Mesothelial cell of epicardium (in vitro differentiated cells): ENCODE measurements around the gene BRWD1. TPM values are rescaled to one million over a fixed set of nuclear protein-coding genes. Genes with fewer than 3 reads are reported as not detected.

Experiments used
- DNase-seq, 2 experiments: peaks; one replicate each; pipeline ENCODE4 v3.0.0; 2021; ENCODE audit warnings: low spot score in 2 of 2; ENCODE audit not compliant: unreplicated experiment in 2 of 2
- H3K27ac Mint-ChIP-seq: 2 replicates; pipeline ENCODE4 v1.8.0; 2021; ENCODE audit warnings: mixed read lengths
- H3K27me3 Mint-ChIP-seq: 2 replicates; pipeline ENCODE4 v1.8.0; 2021; ENCODE audit warnings: low read depth, mixed read lengths
- H3K36me3 Mint-ChIP-seq: 2 replicates; pipeline ENCODE4 v1.8.0; 2021; ENCODE audit warnings: mixed read lengths
- H3K4me1 Mint-ChIP-seq: 2 replicates; pipeline ENCODE4 v1.8.0; 2021; ENCODE audit warnings: mixed read lengths
- H3K4me3 Mint-ChIP-seq: 2 replicates; pipeline ENCODE4 v1.8.0; 2021; ENCODE audit warnings: mild to moderate bottlenecking, moderate library complexity, mixed read lengths
- H3K9me3 Mint-ChIP-seq: 2 replicates; pipeline ENCODE4 v1.8.0; 2021; ENCODE audit warnings: mixed read lengths
- CTCF ChIP-seq: fragments of 200-600 bp; sonication (generic); IDR thresholded peaks from one replicate; pipeline ENCODE4 v1.5.0; 2021; ENCODE audit warnings: antibody characterized with exemption; ENCODE audit not compliant: unreplicated experiment
- total RNA-seq: library from RNA; stranded (reverse); gene quantifications from 3 replicates; pipeline ENCODE4 v1.2.1, GENCODE V29; 2021

The BRWD1 gene
- total RNA-seq, 1 donor from 2014 or later = 65.9 TPM

GRCh38 chr21:39196310-39196709 lies 117.1 kb downstream of the BRWD1 start:
- H3K9me3 Mint-ChIP-seq = no peaks in the 10 kb centered on the region
- H3K36me3 Mint-ChIP-seq = peaks cover 34% of the 10 kb centered on the region
- no peaks in the 10 kb centered on the region for H3K27me3 Mint-ChIP-seq

GRCh38 chr21:39193380-39193779 lies 120.1 kb downstream of the BRWD1 start:
- peaks cover 19% of the 10 kb centered on the region for H3K36me3 Mint-ChIP-seq
- H3K4me3 Mint-ChIP-seq = no peak overlapping the region
- DNase-seq = no peak
- no peaks in the 10 kb centered on the region for H3K9me3 Mint-ChIP-seq
- no peaks in the 10 kb centered on the region for H3K4me1 Mint-ChIP-seq
- H3K27me3 Mint-ChIP-seq = no peaks in the 10 kb centered on the region
- no peak overlapping the region for H3K27ac Mint-ChIP-seq
- no peak for TF ChIP-seq CTCF

More at GRCh38 chr21:39196310-39196709, 117.1 kb downstream of the BRWD1 start:
- H3K4me1 Mint-ChIP-seq = no peaks in the 10 kb centered on the region
- no peak overlapping the region for H3K27ac Mint-ChIP-seq
- no peak for TF ChIP-seq CTCF
- DNase-seq = no peak
- H3K4me3 Mint-ChIP-seq = no peak overlapping the region

GRCh38 chr21:39189857-39190604 lies 123.4 kb downstream of the BRWD1 start:
- no peak for TF ChIP-seq CTCF
- Mint-ChIP-seq H3K27me3 (no peaks in the 10 kb centered on the region), H3K36me3 (peaks cover 5% of the 10 kb centered on the region), H3K4me1 (peaks cover 14% of the 10 kb centered on the region), H3K9me3 (no peaks in the 10 kb centered on the region), H3K4me3 (no peak overlapping the region), H3K27ac (no peak overlapping the region)
- no peak for DNase-seq

GRCh38 chr21:39188521-39189139 lies 124.8 kb downstream of the BRWD1 start:
- TF ChIP-seq CTCF = no peak
- Mint-ChIP-seq H3K4me3 (no peak overlapping the region), H3K9me3 (no peaks in the 10 kb centered on the region), H3K27me3 (no peaks in the 10 kb centered on the region), H3K4me1 (peaks cover 25% of the 10 kb centered on the region), H3K27ac (no peak overlapping the region), H3K36me3 (no peaks in the 10 kb centered on the region)
- no peak for DNase-seq

GRCh38 chr21:39187141-39187540 lies 126.3 kb downstream of the BRWD1 start:
- Mint-ChIP-seq H3K4me3 (no peak overlapping the region), H3K9me3 (no peaks in the 10 kb centered on the region), H3K27ac (peak overlapping the region; percentile 57)

More at GRCh38 chr21:39187141-39187540, 126.3 kb downstream of the BRWD1 start:
- DNase-seq = no peak
- no peaks in the 10 kb centered on the region for H3K36me3 Mint-ChIP-seq
- H3K4me1 Mint-ChIP-seq = peaks cover 32% of the 10 kb centered on the region
- no peak for TF ChIP-seq CTCF
- no peaks in the 10 kb centered on the region for H3K27me3 Mint-ChIP-seq
